Measurements from ENCODE around the gene HOXA7.
A peak's percentile ranks its signal among the peaks of the same experiment; 100 is the strongest.

HOXA7 gene

GRCh38 chr7:27166531-27167505 is 10.3 kb upstream of the HOXA7 start:
- Histone ChIP-seq H3K36me3 (ENCODE audit: control insufficient read depth, low read length) (no peaks in the 10 kb centered on the region), H3K4me2 (ENCODE audit: low read length) (no peak overlapping the region), H4K20me1 (ENCODE audit: control insufficient read depth, insufficient read depth, low read depth, low read length) (peaks cover 5% of the 10 kb centered on the region; the same call in 1 of the 2 replicates), H3K9me3 (ENCODE audit: control insufficient read depth, insufficient read depth, low read length) (no peaks in the 10 kb centered on the region), H3K27ac (ENCODE audit: low read depth, low read length) (no peak overlapping the region), H3K9me2 (replicated peaks; ENCODE audit: control insufficient read depth, low read length) (no peaks in the 10 kb centered on the region), H3K27me3 (ENCODE audit: control insufficient read depth, low read length) (peaks cover 77% of the 10 kb centered on the region), H3K4me3 (ENCODE audit: low read length) (no peak overlapping the region), H3K79me2 (ENCODE audit: control insufficient read depth, low read length) (no peaks in the 10 kb centered on the region), H3K4me1 (ENCODE audit: control insufficient read depth, low read length) (no peaks in the 10 kb centered on the region; the same call in 1 of the 2 replicates), H3F3A (ENCODE audit: control insufficient read depth, insufficient read depth) (peaks cover 10% of the 10 kb centered on the region)
- no peak for TF ChIP-seq CTCF (IDR thresholded peaks at IDR 0.05; ENCODE audit: low read depth, low read length, poor library complexity, severe bottlenecking)
- no peak for TF ChIP-seq EZH2phosphoT487 (IDR thresholded peaks at IDR 0.05; ENCODE audit: borderline replicate concordance, low read length)

- H3K27ac ChIP-seq (ENCODE audit: low read depth, low read length), result no peak overlapping the region
- H3K36me3 ChIP-seq (ENCODE audit: control insufficient read depth, low read length), result no peaks in the 10 kb centered on the region
- H3K9me2 ChIP-seq (replicated peaks; ENCODE audit: control insufficient read depth, low read length), result no peaks in the 10 kb centered on the region
- peaks cover 7% of the 10 kb centered on the region for H3F3A ChIP-seq (ENCODE audit: control insufficient read depth, insufficient read depth)
- no peak overlapping the region for H3K4me2 ChIP-seq (ENCODE audit: low read length)
- H3K27me3 ChIP-seq (ENCODE audit: control insufficient read depth, low read length), result peaks cover 71% of the 10 kb centered on the region
- H3K4me3 ChIP-seq (ENCODE audit: low read length), result no peak overlapping the region
- peaks cover 7% of the 10 kb centered on the region for H3K4me1 ChIP-seq (ENCODE audit: control insufficient read depth, low read length)
- H3K79me2 ChIP-seq (ENCODE audit: control insufficient read depth, low read length), result no peaks in the 10 kb centered on the region
- TF ChIP-seq EZH2phosphoT487 (IDR thresholded peaks at IDR 0.05; ENCODE audit: borderline replicate concordance, low read length) (no peak), CTCF (IDR thresholded peaks at IDR 0.05; ENCODE audit: low read depth, low read length, poor library complexity, severe bottlenecking) (no peak)
- H4K20me1 ChIP-seq (ENCODE audit: control insufficient read depth, insufficient read depth, low read depth, low read length), result peaks cover 5% of the 10 kb centered on the region; the same call in 1 of the 2 replicates
- no peaks in the 10 kb centered on the region for H3K9me3 ChIP-seq (ENCODE audit: control insufficient read depth, insufficient read depth, low read length)
Measured at GRCh38 chr7:27165996-27166530, 9.6 kb upstream of the HOXA7 start.

GRCh38 chr7:27165089-27165995 is 8.9 kb upstream of the HOXA7 start, which contains the start of gene HOXA9:
Gene HOXA9, minus strand, starts transcription at chr7:27165537. Its CDS starts 80 bp downstream, at chr7:27165457.
- Histone ChIP-seq H3K4me3 (ENCODE audit: low read length) (no peak within 1 kb of the TSS), H3F3A (ENCODE audit: control insufficient read depth, insufficient read depth) (peaks cover 2% of the 10 kb centered on the region), H3K27me3 (ENCODE audit: control insufficient read depth, low read length) (peaks cover 65% of the 10 kb centered on the region), H3K27ac (ENCODE audit: low read depth, low read length) (no peak within 1 kb of the TSS), H4K20me1 (ENCODE audit: control insufficient read depth, insufficient read depth, low read depth, low read length) (0 out of 2 replicates have a peak, but pooled peaks cover 3% of the 10 kb centered on the region), H3K79me2 (ENCODE audit: control insufficient read depth, low read length) (no peaks in the 10 kb centered on the region), H3K9me2 (replicated peaks; ENCODE audit: control insufficient read depth, low read length) (no peaks in the 10 kb centered on the region), H3K4me1 (ENCODE audit: control insufficient read depth, low read length) (peaks cover 11% of the 10 kb centered on the region), H3K36me3 (ENCODE audit: control insufficient read depth, low read length) (no peaks in the 10 kb centered on the region), H3K4me2 (ENCODE audit: low read length) (peak within 1 kb of the TSS; percentile 28; the same call in 1 of the 2 replicates), H3K9me3 (ENCODE audit: control insufficient read depth, insufficient read depth, low read length) (no peaks in the 10 kb centered on the region)
- no peak for TF ChIP-seq EZH2phosphoT487 (IDR thresholded peaks at IDR 0.05; ENCODE audit: borderline replicate concordance, low read length)
- no peak for TF ChIP-seq CTCF (IDR thresholded peaks at IDR 0.05; ENCODE audit: low read depth, low read length, poor library complexity, severe bottlenecking)
